HL-60 (cell line): Measurements from ENCODE around the gene MYOG.
A peak's percentile ranks its signal among the peaks of the same experiment; 100 is the strongest.

Source experiments
- GABPA ChIP-seq: IDR thresholded peaks from 2 replicates; pipeline ENCODE4 v1.6.1; 2012; ENCODE audit warnings: low read depth
- POLR2AphosphoS5 ChIP-seq: IDR thresholded peaks from 2 replicates; pipeline ENCODE4 v1.6.1; 2012; ENCODE audit warnings: low read depth
- TF ChIP-seq, protein P1 (sequence below): IDR thresholded peaks from one replicate; pipeline ENCODE4 v1.5.1; 2011; ENCODE audit warnings: low read length, control low read depth, inconsistent platforms; ENCODE audit not compliant: insufficient read depth
- TF ChIP-seq, protein P2 (sequence below): IDR thresholded peaks from 2 replicates; pipeline ENCODE4 v1.6.1; 2012; ENCODE audit warnings: low read depth; ENCODE audit not compliant: insufficient replicate concordance

DNA sequence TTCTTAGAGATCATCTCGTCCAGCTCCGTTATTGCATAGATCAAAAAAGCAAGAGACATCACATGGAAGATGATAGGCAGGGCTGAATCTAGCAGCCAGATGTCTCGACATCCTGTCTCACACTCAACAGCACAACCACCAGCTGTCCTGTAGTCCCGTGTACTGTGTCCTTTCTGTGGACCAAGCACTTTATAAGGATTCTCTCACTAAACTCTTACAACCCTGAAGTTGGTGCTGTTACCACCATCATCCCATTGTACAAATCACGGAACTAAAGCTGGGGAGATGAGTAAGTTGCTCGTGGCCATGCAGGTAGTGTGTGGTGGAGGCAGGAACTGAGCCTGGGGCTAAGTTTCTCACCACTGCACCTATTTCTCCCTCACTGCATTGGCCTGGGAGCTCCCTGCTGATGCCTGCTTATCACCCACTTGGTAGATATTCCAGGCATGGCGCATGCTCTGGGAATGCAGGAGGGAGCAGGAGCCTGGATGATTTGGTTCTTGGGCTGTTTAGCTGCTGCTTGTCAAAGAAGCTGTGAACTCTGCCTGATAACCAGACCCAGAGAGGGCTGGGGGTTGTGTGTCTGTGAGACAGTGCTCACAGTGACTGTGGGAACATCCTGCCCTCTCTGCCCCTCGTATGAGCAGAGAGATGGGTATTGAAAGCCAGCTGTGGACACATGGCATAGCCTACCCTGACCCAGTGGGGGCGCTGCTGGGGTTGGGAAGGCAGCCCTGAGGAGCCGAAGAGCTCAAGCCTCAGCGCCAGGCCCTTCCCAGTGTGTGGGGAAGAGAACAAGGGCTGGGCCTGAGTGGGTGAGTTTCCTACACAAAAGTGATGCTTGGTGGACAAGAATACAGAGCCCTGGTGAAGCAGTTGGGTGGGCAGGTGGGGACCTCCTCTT is 46.0 kb downstream of the MYOG start:
- TF ChIP-seq, protein P1, sequence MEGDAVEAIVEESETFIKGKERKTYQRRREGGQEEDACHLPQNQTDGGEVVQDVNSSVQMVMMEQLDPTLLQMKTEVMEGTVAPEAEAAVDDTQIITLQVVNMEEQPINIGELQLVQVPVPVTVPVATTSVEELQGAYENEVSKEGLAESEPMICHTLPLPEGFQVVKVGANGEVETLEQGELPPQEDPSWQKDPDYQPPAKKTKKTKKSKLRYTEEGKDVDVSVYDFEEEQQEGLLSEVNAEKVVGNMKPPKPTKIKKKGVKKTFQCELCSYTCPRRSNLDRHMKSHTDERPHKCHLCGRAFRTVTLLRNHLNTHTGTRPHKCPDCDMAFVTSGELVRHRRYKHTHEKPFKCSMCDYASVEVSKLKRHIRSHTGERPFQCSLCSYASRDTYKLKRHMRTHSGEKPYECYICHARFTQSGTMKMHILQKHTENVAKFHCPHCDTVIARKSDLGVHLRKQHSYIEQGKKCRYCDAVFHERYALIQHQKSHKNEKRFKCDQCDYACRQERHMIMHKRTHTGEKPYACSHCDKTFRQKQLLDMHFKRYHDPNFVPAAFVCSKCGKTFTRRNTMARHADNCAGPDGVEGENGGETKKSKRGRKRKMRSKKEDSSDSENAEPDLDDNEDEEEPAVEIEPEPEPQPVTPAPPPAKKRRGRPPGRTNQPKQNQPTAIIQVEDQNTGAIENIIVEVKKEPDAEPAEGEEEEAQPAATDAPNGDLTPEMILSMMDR: peak; percentile 4
- TF ChIP-seq POLR2AphosphoS5 (no peak), GABPA (no peak)
- TF ChIP-seq, protein P2, sequence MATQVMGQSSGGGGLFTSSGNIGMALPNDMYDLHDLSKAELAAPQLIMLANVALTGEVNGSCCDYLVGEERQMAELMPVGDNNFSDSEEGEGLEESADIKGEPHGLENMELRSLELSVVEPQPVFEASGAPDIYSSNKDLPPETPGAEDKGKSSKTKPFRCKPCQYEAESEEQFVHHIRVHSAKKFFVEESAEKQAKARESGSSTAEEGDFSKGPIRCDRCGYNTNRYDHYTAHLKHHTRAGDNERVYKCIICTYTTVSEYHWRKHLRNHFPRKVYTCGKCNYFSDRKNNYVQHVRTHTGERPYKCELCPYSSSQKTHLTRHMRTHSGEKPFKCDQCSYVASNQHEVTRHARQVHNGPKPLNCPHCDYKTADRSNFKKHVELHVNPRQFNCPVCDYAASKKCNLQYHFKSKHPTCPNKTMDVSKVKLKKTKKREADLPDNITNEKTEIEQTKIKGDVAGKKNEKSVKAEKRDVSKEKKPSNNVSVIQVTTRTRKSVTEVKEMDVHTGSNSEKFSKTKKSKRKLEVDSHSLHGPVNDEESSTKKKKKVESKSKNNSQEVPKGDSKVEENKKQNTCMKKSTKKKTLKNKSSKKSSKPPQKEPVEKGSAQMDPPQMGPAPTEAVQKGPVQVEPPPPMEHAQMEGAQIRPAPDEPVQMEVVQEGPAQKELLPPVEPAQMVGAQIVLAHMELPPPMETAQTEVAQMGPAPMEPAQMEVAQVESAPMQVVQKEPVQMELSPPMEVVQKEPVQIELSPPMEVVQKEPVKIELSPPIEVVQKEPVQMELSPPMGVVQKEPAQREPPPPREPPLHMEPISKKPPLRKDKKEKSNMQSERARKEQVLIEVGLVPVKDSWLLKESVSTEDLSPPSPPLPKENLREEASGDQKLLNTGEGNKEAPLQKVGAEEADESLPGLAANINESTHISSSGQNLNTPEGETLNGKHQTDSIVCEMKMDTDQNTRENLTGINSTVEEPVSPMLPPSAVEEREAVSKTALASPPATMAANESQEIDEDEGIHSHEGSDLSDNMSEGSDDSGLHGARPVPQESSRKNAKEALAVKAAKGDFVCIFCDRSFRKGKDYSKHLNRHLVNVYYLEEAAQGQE: no peak
